DMS79 (cell line): ENCODE data around the gene CDCA7L.
"Not testable (repeated sequence)": the region's sequence is repeated elsewhere in the genome, so short reads cannot be mapped to it uniquely, and the experiment has no call there.

Experiments used
- DNase-seq: peaks from one replicate; lab custom pipeline; 2025; lab: John Stamatoyannopoulos, UW

CDCA7L gene

DNA sequence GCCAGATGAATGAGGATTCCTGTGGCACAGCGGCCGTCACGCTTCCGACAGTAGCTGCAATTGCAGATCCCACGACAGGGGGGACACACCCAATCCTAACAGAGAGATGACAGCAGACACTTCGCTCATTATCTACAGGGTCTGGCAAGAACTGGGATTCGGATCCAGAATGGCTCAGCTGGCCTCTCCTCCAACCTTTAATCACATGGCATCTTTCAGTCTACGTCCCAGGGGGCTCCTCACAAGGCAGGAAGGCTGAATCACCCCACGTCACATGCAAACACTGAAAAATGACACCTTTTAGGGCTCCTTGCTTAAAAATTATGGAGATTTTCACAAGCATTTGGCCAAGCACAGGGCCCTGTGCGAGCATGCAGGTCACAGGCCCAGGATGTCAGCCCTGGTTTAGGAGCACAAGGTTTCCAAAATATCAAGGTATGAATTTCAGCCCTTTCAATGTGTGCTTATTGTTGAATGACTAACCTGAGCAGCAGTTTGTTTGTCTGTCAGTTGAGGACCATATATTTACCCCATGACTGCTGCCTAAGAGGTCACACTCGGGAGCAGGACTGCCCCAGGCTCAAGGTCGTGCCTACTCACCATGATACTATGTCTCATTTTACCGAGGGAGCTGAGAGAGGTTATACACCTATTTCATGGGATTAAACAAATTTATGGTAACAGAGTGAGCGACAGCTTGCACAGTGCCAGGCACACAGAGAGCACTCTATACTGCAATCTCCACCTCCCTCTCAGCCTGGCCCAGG, 42.5 kb downstream of the CDCA7L start:
- no peak for DNase-seq

DNA sequence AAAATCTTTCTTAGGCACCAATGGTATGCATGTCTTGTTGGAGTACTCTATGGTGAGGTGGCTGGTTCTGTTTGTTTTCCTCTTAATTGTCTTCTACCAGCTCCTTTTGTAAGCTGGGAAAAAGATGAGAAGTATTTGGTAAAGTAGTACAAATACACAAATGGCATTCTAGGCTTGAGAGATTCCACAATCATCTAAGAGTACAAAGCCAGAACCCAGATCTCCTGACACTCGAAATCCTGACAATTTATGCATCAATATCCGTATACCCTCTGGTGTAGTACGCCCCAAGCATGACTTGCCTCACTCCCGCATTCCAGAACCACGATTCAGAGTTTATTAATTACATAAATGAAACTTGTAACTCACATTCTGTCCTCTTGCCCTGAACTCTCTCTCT, 43.5 kb downstream of the CDCA7L start:
- no peak for DNase-seq

DNA sequence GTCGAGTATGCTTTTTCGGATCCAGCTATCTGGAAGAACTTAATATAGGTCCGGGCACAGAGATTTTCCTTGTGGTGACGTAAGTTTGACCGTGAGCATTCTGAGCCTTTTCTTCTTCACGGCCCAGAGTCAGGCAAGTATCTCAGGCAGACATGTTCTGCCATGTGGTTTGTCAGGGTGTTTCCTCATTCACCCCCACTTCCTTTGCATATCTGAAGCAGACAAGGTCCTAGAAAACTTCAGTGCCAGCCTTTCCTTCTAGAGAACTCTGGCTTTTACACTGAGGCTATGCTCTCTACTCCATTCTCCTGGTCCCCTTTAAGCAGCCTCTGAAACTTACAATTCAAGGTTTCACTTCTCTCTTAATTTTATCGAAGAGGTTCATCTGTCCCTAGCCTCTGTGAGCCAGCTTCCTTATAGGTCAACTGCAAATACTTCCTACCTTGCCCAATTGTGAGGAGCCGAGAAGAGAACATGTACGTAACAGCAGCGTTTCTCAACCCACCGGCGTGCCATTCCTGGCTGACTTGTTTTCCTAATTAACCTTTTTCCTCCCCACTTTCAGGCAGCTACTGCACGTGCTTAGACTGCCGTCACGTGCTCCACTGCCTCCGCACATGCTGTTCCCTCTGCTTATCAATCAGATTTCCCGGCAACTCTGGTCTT, 47.3 kb downstream of the CDCA7L start:
- DNase-seq = no peak

DNA sequence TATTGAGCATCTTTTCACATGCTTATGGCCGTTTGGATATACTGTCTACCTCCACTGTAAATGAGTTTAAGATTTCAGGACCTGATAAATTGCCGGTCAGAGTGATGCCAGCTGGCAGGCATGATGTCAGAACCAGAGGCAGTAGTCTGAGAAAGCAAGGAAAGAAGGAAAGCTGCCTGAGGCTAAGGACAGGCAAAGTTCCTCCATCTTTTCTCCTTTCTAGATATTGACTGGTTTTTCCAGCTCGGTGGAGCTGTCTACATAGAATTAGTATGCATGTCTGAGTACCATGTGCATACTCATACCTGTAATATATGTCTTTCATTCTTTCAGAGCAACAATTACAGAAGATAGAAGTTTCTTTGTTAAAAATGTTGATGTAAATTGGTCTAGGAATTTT, 52.3 kb downstream of the CDCA7L start:
- no peak for DNase-seq

DNA sequence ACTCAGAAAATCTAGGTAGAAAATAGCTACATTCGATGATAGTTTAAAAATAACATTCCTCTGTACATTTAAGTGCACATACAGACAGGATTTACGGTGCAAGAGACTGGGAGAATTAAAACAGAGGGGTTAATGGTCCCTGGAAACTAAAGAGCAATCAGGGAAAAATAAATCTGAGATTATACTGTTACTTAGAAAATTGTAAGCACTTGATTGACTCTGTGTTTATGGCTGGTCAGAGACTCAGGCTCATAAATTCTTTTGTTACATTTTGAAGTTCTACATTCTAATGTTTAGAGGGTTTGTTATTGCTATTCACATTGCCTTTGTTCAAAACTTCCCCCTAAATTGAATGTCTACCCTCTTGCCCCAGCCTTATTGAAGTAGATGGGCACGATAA, 54.4 kb downstream of the CDCA7L start:
- no peak for DNase-seq

DNA sequence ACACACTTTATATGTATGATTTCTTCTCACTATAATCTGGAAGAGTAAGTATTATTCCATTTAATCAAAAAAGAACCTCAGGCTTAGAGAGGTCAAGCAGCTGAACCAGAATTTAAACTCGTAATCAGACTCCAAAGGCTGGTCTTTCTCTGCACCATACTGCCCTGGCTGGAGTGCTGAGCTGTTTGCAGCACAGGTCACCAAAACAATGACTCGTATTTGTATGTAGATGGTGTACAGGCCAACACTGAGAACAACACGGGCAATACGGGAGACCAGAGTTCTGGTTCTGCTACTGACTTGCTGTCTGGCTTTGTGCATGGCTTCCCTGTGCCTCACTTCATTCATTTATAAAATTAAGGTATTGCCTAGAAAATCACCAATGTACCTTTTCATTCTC, 57.9 kb downstream of the CDCA7L start:
- DNase-seq = no peak

DNA sequence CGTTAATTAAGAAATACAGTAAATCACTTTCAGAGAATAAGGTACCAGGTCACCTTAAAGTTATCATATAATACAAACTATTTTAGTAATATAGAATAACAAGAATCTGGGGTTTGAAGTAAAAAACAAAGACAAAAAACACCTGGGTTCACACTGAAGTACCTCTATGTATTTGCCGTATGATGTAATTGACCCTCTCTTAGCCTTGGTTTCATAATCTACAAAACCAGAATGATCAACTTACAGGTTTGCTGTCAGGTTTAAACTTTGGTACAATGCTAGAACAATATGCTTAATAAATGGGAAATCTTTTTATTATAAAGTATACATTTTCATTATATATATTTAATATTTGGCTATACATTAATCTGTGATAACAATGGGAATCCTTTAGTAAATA, 58.3 kb downstream of the CDCA7L start:
- DNase-seq = no peak

DNA sequence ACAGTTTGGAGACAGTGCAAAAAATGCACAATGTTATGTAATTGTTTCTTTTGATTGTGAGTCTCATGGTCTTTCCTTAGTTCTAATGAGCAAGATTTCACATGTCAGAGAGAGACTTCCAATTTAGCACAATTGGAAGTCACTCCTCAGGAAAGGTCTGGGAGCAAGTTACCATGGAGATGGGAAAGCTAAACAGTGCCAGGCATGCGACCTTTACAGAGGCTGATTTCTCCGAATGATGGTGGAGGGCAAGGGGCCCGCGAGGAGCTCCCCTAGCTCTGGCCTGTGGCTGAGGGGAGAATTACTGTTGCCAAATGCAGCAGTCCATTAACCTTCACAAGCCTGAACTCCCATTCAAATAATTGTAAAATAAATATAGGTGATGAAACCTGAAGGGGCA, 59.3 kb downstream of the CDCA7L start:
- no peak for DNase-seq

DNA sequence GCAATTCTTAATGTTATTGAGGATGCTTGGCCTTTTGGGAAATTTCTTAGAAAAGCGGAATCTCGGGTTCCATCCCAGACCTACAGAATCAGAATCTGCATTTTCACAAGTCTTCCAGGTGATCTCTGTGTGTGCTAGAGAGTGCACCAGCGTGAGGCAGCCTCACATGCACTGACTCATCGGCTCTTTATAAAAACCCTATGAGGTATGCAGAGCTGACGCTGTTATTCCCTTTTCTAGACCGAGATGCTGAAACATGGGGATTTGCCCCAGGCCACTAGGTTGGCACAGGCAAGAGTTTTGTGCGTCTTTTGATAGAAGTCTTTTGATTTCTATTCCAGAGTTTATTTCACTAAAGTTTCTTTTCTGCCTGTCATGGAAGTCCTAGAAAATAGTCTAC, 61.2 kb downstream of the CDCA7L start:
- no peak for DNase-seq

DNA sequence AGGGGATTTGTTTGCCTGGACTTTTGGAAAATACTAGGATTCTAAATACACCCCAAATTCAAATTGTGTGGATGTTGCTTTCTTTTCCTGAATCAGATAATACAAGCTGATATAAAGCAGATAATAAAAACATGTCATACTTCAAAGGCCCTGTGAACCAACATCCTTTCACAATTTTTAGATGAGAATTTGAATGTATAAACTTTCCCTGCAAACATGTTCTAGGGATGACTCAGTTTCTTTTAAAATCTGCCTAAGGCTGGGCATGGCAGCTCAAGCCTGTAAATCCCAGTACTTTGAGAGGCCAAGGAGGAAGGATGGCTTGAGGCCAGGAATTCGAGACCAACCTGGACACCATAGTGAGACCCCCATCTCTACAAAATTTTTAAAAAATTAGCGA, 62.2 kb downstream of the CDCA7L start:
- not testable (repeated sequence) for DNase-seq

DNA sequence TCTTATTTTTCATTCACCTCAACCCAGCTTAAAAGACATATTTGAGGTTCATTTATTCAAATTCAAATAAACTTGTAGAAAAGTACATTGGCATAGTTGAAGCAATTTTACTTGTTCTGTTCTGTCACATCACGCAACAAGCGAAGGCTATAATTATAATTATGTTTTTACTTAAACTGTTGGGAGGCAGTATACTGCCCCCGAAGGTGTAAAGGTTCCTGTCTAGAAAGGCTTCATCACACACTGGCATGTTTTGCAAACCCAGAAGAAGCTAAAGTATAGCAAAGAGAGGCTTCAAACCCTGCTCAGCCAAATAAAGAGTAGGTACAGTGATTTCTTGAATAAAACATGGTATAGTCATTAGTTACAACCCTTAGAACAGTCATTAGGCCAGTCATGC, 62.6 kb downstream of the CDCA7L start:
- no peak for DNase-seq

DNA sequence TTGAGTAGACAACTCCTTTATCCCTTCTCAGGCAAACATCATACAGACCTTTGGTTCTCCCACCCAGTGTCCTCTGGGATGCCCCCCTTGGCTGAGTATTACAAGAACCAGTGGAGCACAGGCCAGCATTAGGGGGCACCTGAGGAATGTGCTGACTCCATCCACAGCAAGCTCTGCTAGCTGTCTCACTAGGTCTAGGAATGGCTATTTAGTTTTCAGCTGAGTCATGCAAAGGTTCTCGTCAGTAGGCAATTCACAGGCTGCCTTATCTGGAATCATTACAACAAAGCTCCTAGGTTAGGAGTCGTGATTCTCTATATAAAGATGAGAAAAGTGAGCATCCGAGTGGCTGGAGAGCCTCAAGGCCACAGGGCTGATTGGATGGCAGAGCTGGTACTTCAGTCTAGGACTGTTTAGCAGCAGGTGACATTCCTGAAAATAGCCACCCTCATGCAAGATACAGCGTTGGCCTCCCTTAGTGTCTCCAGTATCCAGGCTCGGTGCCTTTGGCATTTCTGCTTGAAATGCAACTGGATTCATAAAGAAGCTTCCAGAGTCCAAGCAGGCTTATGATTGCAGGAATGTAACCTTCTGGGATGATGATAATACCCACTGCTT, 75.8 kb downstream of the CDCA7L start:
- DNase-seq = no peak

DNA sequence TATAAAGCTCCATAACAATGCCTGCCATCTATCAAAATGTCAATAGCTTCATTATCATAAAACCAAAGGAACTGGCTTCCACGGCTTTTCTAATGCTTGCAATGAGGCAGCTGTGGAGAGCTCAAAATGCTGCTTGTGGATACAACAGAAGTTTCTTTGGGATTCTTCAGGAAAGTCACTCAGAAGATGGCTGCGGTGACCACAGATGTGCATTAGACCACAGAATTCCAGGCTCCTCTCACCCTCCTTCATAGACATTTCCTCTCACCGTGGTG, 77.2 kb downstream of the CDCA7L start:
- DNase-seq = no peak

DNA sequence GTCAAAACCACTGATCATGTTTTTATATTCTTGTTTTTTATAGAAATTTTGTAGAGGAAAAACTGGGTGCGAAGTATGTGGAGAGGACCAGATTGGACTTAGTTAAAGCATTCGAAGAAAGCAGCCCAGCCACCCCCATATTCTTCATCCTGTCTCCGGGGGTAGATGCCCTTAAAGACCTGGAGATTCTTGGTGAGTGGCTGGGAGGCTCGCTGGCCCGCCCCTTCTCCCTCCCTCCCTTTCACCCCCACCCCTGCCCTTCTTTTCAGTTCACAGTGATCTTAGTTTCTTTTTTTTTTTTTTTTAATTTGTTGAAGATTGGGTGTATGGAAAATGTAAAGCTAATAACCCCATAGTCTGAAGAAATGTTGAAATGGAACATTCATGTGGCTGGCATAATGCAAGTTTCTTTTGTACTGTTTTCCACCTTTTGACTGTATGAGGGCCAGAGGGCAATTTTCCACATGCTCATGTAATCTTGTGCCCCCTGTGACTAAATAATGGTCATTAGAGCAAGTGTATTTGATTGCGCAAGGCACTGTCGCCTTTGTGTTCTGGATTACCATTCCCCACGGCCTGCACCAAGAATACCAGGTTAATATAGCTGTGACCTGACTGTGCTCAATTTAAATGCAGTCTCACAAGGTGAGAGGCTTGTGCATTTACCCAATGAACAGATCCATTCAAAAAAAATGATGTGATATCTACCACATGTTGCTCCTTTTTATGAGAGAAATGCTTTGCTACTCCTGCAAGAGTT, 77.7 kb downstream of the CDCA7L start:
- DNase-seq = no peak

DNA sequence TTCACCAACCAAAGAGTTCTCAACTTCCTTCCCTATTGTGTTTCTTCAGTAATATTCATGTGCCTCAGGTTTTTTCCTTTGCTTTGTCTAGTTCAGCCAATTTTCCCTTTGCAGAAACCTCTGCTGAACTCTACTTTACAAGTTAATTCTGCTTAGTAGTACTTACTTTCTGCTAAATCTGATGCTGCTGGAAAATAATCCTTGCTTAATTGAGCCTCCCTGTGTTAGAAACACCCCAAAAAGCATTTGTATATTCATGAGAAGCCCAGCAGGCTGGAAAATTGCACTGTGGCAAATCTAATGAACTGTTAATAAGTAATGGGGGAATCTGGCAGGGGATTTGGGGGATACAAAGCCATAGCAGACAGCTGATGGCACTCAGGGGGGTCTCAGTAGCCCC, 78.5 kb downstream of the CDCA7L start:
- DNase-seq = no peak

DNA sequence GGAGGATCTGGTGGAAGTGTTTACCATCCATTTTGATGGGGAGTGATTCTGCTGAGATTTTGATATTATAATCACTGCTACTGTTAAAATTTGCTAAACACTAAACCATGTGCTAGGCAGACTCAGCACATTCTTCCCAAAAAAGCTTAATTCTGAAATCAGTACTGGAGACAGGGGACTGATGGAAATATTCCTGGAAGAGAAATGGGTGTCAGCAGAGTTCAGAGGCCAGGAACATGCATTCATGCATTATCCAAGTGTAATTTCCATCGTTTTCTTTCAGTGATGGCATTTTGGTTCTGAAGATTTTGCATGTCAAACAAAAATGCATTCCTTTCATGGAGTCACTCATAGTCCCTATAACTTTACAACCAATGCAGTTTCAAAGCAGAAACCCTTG, 79.0 kb downstream of the CDCA7L start:
- DNase-seq = no peak

DNA sequence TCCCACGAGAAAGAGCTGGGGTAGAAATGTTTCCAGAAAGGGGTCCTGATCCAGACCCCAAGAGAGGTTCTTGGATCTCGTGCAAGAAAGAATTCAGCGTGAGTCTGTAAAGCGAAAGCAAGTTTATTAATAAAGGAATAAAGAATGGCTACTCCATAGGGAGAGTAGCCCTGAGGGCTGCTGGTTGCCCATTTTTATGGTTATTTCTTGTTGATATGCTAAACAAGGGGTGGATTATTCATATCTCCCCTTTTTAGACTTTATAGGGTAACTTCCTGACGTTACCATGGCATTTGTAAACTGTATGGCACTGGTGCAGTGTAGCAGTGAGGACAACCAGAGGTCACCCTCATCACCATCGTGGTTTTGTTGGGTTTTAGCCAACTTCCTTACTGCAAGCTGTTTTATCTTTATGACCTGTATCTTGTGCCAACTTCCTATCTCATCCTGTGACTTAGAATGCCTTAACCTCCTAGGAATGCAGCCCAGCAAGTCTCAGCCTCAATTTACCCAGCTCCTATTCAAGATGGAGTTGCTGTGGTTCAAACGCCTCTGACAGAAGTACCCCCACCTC, 80.0 kb downstream of the CDCA7L start:
- DNase-seq = not testable (repeated sequence)

DNA sequence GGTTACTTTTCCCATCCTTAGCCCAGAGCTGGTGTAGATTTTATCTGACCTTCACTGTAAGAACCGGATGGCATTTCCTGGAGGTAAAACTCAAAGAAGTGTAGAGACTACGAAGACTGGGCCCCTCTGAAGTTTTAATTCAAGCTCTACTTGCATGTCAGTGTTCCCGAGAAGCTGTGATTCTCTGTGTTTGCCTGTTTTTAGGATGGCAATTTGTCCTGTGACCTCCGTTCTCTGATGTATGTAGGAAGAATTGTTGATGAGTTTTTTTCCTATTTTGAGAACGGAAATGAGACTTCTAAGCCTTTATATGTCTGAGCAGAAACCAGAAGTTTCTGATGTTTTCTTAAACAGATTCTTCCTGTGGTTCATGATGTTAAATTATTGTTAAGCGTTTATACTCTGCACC, 94.1 kb downstream of the CDCA7L start:
- DNase-seq = no peak
